ENCODE data around the gene EPRS1. TPM values are rescaled to one million over a fixed set of nuclear protein-coding genes. Genes with fewer than 3 reads are reported as not detected.
"Not testable (repeated sequence)": the region's sequence is repeated elsewhere in the genome, so short reads cannot be mapped to it uniquely, and the experiment has no call there.

EPRS1 gene
- total RNA-seq (100 to 1,000 TPM; 109 to 111 TPM), polyA plus RNA-seq (10 to 100 TPM; 47.8 to 54.3 (median 52.0) TPM), total RNA-seq (169 to 657 (median 288) reads per million in 6 experiments)

DNA sequence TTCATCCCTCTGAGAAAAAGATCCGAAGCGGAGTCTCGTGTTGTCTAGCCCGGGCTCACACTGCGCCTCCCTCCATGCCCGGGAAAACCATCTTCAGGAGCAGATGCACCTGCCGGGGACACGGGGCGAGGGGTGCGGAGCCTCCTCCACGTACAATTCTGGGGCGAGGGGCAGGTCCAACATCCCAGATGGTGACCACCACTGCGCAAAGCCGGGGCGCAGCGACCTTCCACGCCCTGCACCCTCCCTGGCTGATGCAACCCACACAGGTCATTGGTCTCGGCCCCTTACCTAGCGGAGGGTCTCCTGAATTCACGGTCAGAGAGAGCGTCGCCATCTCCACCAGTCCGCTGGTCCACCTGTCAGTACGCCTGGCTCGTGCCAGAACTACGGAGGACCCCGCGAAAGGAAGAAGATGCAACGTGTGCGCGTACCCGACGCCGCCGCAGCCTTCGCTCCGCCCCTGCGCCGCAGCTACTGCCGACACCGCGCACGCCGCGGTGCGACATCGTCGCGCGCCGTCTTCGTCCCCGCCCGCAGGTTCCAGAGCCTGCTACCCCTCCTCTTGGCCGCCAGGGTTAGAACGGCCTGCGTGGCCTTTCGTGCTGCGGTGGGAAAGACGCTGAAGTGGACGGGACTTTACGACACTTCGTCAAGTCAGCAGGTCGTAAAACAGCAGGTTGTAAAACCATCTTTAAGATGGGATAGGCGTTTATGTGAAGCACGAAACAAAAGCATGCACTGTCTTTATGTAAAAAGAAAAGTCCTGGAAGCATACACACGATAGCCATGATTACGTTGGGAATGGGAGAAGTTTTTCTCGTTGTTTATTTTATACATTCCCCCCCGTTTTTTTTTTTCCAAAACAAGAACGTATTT lies at the start of gene EPRS1:
Gene EPRS1, minus strand, starts transcription at position 454 of the 879 bp plus-strand sequence. Its CDS starts 117 bp downstream, at position 337.
- POLR2A ChIA-PET, result interaction anchor here (0.7 to 2.4 kb wide), 4 partner anchors 44 to 265 kb away, joined by 3 to 13 read pairs (median 8); partner anchors contain the start of genes BPNT1 and IARS2
- Mint-ChIP-seq H3K9me3 (no peaks in the 10 kb centered on the region), H3K4me3 (peak within 1 kb of the TSS; percentile 89 to 99 (median 94)), H3K27me3 (peaks cover 0 to 2% (median 0%) of the 10 kb centered on the region in 5 donors), H3K4me1 (peaks cover 10 to 40% (median 27%) of the 10 kb centered on the region in 4 donors), H3K36me3 (peaks cover 0 to 15% (median 0%) of the 10 kb centered on the region in 3 donors), H3K27ac (peak within 1 kb of the TSS; percentile 90 to 98 (median 95))
- DNase-seq (peak; percentile 89 to 97 (median 94)), ATAC-seq (peak; percentile 96 to 97)

GRCh38 chr1:220094016-220094911 lies 48.0 kb upstream of the EPRS1 start, which contains the start of gene IARS2:
Gene IARS2 (plus strand): TSS chr1:220094132. CDS start chr1:220094217, 85 bp downstream.
- DNase-seq (peak in 9 of 10 donors; percentile 88 to 95 (median 92)), ATAC-seq (peak; percentile 74 to 82)
- peaks cover 11 to 45% (median 34%) of the 10 kb centered on the region in 4 donors for H3K4me1 Mint-ChIP-seq
- POLR2A ChIA-PET, result interaction anchor here (0.6 to 2.7 kb wide), 3 partner anchors 10 to 47 kb away, joined by 3 to 13 read pairs (median 3); partner anchors contain the start of gene EPRS1
- H3K36me3 Mint-ChIP-seq, result peaks cover 0 to 31% (median 8%) of the 10 kb centered on the region in 3 donors
- H3K9me3 Mint-ChIP-seq, result no peaks in the 10 kb centered on the region
- H3K27me3 Mint-ChIP-seq, result peaks cover 0 to 2% (median 0%) of the 10 kb centered on the region in 5 donors
- H3K4me3 Mint-ChIP-seq, result peak within 1 kb of the TSS; percentile 37 to 87 (median 71)
- H3K27ac Mint-ChIP-seq, result peak within 1 kb of the TSS; percentile 27 to 90 (median 76)

DNA sequence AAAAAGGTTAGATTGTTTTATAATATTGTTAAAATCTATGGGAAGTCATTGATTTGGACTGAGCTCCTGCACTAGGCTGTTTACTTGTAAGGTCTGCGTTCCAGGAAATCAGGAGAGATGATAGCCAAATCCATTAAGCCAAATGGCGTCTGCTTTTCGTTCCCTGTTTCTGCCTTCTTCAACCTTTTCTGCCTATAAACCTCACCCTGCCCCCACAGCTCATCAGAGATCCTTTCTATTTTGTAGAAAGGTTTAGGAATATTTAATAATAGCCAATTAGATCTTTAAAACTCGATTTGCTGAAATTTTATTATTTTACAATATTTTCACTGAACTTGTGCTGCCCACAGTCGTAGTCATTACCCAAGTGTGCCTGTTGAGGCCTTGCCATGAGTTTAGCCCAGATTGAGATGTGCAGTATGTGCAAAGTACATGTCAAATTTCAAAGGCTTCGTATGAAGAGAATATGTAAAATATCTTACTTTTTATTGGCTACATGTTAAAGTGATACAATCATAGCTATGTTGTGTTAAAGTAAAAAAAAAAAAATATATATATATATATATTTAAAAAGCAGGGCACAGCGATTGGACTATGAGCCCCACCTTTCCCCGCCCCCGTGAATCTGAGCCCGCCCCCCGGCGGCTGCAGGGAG lies 47.2 kb upstream of the EPRS1 start:
- peak overlapping the region; percentile 31 to 86 (median 53) for H3K4me3 Mint-ChIP-seq
- H3K9me3 Mint-ChIP-seq, result no peaks in the 10 kb centered on the region
- ATAC-seq (no peak), DNase-seq (peak in 1 of 10 donors; percentile 94)
- H3K4me1 Mint-ChIP-seq, result peaks cover 11 to 49% (median 39%) of the 10 kb centered on the region in 4 donors
- peak overlapping the region in 9 of 10 donors; percentile 17 to 76 (median 56) for H3K27ac Mint-ChIP-seq
- peaks cover 0 to 27% (median 7%) of the 10 kb centered on the region in 3 donors for H3K36me3 Mint-ChIP-seq
- H3K27me3 Mint-ChIP-seq, result peaks cover 0 to 2% (median 0%) of the 10 kb centered on the region in 5 donors
- POLR2A ChIA-PET, result interaction anchor here (1.1 to 2.7 kb wide), 2 partner anchors 10 to 46 kb away, joined by 3 to 13 read pairs; partner anchors contain the start of gene EPRS1

GRCh38 chr1:220092694-220093093 lies 46.4 kb upstream of the EPRS1 start:
- ATAC-seq, result no peak
- H3K4me1 Mint-ChIP-seq, result peaks cover 7 to 45% (median 35%) of the 10 kb centered on the region in 4 donors

DNA sequence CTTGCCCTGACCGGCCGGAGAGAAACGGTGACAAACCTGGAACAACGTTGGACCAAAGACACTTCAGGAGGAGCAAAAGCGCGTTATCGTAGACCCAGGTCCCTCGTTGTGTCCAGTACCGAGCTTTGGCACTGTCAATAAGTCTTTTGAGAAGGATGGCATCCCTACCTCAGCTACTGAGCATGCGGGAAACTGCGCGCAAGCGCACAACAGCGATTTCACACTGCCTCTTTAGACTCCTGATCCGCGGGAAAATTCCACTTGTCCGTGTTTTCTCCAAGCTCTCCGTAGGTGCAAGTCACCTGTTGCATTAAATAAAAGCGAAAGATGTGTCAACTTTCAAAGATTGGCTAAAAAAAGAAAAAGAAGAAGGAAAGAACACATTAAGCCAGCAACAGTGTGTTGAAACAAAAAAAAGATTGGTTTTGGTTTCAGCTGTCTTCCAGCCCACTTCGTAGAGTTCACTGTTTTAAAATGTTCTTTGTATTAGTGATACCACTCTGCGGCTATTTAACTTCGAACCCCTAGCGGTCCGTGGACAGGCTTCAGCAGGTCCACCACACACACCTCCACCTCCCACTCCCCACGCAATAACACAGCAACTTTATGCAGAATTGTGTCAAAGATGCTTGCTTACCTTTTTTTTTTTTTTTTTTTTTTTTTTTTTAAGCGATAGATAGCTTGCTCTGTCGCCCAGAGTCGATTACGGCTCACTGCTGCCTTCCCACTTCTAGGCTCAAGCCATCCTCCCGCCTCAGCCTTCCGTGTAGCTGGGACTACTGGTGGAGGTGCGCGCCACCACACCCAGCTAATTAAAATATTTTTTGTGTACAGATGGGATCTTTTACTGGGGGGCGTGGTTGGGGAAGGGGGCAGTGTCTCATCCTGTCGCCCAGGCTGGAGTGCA lies 43.6 kb upstream of the EPRS1 start, which contains the start of gene BPNT1:
Gene BPNT1, minus strand, starts transcription at position 139 of the 907 bp plus-strand sequence. CDS start 9,942 bp downstream, outside the sequence.
- POLR2A ChIA-PET, result interaction anchor here (0.5 to 2.0 kb wide), 7 partner anchors 13 to 182 kb away, joined by 3 to 13 read pairs (median 4); partner anchors contain the start of genes EPRS1 and RAB3GAP2
- Mint-ChIP-seq H3K27ac (peak within 1 kb of the TSS; percentile 72 to 97 (median 94)), H3K4me1 (peaks cover 3 to 43% (median 29%) of the 10 kb centered on the region in 4 donors), H3K36me3 (peaks cover 0 to 2% (median 0%) of the 10 kb centered on the region in 3 donors), H3K9me3 (no peaks in the 10 kb centered on the region), H3K4me3 (peak within 1 kb of the TSS; percentile 88 to 99 (median 98)), H3K27me3 (peaks cover 0 to 2% (median 0%) of the 10 kb centered on the region in 5 donors)
- ATAC-seq, result peak; percentile 72
- peak; percentile 92 to 100 (median 98) for DNase-seq

More at GRCh38 chr1:220092694-220093093, 46.4 kb upstream of the EPRS1 start:
- Mint-ChIP-seq H3K27me3 (peaks cover 0 to 2% (median 0%) of the 10 kb centered on the region in 5 donors), H3K27ac (peak overlapping the region in 2 of 10 donors; percentile 2 to 71), H3K36me3 (peaks cover 0 to 20% (median 2%) of the 10 kb centered on the region in 3 donors), H3K4me3 (peak overlapping the region in 3 of 10 donors; percentile 9 to 59 (median 57)), H3K9me3 (no peaks in the 10 kb centered on the region)
- no peak for DNase-seq
- POLR2A ChIA-PET, result interaction anchor here (2.7 kb wide), 1 partner anchor 46 kb away, joined by 13 read pairs; the partner anchor contains the start of gene EPRS1

GRCh38 chr1:220086261-220086686 lies 40.0 kb upstream of the EPRS1 start:
- H3K27ac Mint-ChIP-seq, POLR2A ChIA-PET, DNase-seq, H3K4me3 Mint-ChIP-seq, ATAC-seq, H3K9me3 Mint-ChIP-seq, H3K27me3 Mint-ChIP-seq: not testable (repeated sequence)
- Mint-ChIP-seq H3K4me1 (peaks cover 3 to 30% (median 24%) of the 10 kb centered on the region in 4 donors), H3K36me3 (peaks cover 0 to 17% (median 7%) of the 10 kb centered on the region in 3 donors)

DNA sequence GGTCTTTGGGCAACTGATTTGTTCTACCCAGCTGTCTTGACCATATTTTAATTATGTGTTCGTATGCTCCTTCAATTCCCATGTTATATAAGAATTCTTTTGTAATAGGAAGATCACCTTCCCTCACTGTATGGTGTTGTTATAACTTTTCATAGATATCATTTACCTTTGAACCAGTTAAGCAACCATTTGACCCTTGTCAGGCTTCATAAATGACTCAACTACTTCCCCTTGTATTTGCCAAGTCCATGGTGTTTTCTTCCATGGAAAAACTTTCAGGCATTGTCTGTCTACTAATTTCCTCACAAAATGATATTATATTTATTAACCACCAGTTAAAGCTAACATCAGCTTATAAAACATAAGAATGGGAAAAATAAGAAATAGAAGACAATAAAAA lies 38.2 kb upstream of the EPRS1 start:
- Mint-ChIP-seq H3K27me3 (no peaks in the 10 kb centered on the region), H3K27ac (no peak overlapping the region), H3K9me3 (no peaks in the 10 kb centered on the region), H3K4me1 (peaks cover under 1 to 21% (median 16%) of the 10 kb centered on the region in 4 donors), H3K36me3 (peaks cover 0 to 21% (median 12%) of the 10 kb centered on the region in 3 donors), H3K4me3 (no peak overlapping the region)
- no peak for ATAC-seq
- POLR2A ChIA-PET, result no interaction called here
- no peak for DNase-seq

- H3K27ac Mint-ChIP-seq, result no peak overlapping the region
- H3K4me3 Mint-ChIP-seq, result no peak overlapping the region
- POLR2A ChIA-PET, result interaction anchor here (0.7 kb wide), 1 partner anchor 9 kb away, joined by 7 read pairs; no protein-coding TSS in a partner anchor
- H3K9me3 Mint-ChIP-seq, result no peaks in the 10 kb centered on the region
- H3K4me1 Mint-ChIP-seq, result peaks cover 0 to 2% (median 0%) of the 10 kb centered on the region in 4 donors
- ATAC-seq (no peak), DNase-seq (no peak)
- no peaks in the 10 kb centered on the region for H3K27me3 Mint-ChIP-seq
- peaks cover 0 to 55% (median 19%) of the 10 kb centered on the region in 3 donors for H3K36me3 Mint-ChIP-seq
Observed at GRCh38 chr1:220077887-220078286, 31.6 kb upstream of the EPRS1 start.

DNA sequence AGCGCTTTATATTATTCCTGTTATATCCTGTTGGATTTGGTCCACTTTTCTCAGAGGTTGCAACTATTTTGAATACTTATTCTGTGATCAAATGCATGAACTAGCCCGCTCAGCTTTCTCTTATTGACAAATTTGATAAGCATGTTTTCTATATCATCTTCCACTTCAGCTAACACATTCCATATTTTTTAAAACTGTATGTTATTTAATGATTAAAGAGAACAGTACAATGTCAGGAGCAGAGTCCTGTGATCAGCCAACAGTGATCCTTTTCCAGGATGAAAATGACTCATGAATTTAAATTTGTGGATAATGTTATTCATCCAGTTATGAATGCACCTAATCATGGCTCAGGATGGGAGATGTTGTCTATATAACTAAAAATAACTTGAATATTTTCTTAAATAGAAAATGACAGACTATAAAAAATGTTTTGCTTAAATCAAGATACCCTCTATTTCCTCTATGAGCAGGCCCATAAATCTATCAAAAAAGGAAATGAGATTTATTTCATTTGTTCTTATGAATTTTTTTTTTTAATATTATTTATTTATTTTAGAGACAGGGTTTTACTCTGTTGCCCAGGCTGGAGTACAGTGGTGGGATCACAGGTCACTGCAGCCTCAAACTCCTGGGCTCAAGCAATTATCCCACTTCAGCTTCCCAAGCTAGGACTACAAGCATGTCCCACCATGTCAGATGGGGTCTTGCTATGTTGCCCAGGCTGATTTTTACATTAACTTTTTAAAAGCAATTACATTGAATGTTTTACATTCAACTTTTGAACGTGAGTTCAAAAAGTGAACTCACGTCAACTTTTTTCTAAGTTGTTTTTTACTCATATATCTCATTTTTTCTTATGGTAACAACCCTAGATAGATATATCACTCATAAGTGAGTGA lies 30.8 kb upstream of the EPRS1 start:
- H3K9me3 Mint-ChIP-seq, result no peaks in the 10 kb centered on the region
- POLR2A ChIA-PET, result interaction anchor here (0.6 to 0.7 kb wide), 2 partner anchors 10 to 194 kb away, joined by 3 to 7 read pairs; no protein-coding TSS in a partner anchor
- H3K4me1 Mint-ChIP-seq, result peaks cover 0 to 2% (median 0%) of the 10 kb centered on the region in 4 donors
- H3K4me3 Mint-ChIP-seq, result no peak overlapping the region
- DNase-seq (no peak), ATAC-seq (no peak)
- H3K36me3 Mint-ChIP-seq, result peaks cover 0 to 59% (median 26%) of the 10 kb centered on the region in 3 donors
- no peaks in the 10 kb centered on the region for H3K27me3 Mint-ChIP-seq
- H3K27ac Mint-ChIP-seq, result no peak overlapping the region
